ENCODE data around the gene PRM1. TPM values are rescaled to one million over a fixed set of nuclear protein-coding genes. Genes with fewer than 3 reads are reported as not detected.

Gene PRM1
- total and polyA plus RNA-seq, 2 of the 13 experiments (the other 11 are each of a cell fraction or from before 2014, with no cell fraction given): not detected

DNA sequence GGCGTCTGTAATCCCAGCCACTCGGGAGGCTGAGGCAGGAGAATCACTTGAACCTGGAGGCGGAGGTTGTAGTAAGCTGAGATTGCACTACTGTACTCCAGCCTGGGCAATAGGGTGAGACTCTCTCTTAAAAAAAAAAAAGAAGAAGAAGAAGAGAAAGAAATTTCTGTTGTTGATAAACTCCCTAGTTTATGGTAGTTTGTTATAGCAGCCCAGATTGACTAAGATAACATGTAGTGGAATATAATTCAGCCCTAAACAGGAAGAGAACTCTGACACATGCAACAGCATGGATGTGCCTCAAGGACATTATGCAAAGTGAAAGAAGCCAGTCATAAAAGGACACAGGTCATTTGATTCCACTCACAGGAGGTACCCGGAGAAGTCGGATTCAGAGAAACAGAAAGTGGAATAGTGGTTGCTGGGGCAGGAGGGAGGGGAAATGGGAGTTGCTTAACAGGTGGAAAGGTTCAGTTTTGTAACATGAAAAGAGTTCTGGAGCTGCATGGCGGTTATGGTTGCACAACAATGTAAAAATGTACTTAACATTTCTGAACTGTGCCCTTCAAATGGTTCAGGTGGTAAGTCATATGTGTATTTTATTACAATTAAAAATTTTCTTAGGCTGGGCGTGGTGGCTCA is 26.0 kb upstream of the PRM1 start (continued):
- TF ChIP-seq, protein P1, sequence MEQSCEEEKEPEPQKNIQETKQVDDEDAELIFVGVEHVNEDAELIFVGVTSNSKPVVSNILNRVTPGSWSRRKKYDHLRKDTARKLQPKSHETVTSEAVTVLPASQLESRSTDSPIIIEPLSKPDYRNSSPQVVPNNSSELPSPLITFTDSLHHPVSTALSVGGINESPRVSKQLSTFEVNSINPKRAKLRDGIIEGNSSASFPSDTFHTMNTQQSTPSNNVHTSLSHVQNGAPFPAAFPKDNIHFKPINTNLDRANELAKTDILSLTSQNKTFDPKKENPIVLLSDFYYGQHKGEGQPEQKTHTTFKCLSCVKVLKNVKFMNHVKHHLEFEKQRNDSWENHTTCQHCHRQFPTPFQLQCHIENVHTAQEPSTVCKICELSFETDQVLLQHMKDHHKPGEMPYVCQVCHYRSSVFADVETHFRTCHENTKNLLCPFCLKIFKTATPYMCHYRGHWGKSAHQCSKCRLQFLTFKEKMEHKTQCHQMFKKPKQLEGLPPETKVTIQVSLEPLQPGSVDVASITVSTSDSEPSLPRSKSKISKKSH (CRISPR knock-in tag; IDR thresholded peaks at IDR 0.05; ENCODE audit: borderline replicate concordance): no peak
- TF ChIP-seq NAIF1 (CRISPR knock-in tag; IDR thresholded peaks at IDR 0.05; ENCODE audit: borderline replicate concordance): peak; percentile 24; the same call in 1 of the 2 replicates
- TF ChIP-seq MTF1 (CRISPR knock-in tag; IDR thresholded peaks at IDR 0.05): no peak
- TF ChIP-seq ZNF570 (CRISPR knock-in tag; IDR thresholded peaks at IDR 0.05; ENCODE audit: borderline replicate concordance): no peak
- no peak for TF ChIP-seq MAFK (conservative IDR thresholded peaks at IDR 0.05 in 1 of 2, IDR thresholded peaks at IDR 0.05 in 1 of 2; ENCODE audit: low read length in 2 of 2)
- no peak for TF ChIP-seq ZBTB8A (CRISPR knock-in tag; IDR thresholded peaks at IDR 0.05; ENCODE audit: borderline replicate concordance, low read depth)
- no peak for TF ChIP-seq ZNF446 (CRISPR knock-in tag; IDR thresholded peaks at IDR 0.05)
- no peak for TF ChIP-seq ATAD3A (CRISPR knock-in tag; IDR thresholded peaks at IDR 0.05)
- peak; percentile 56 for TF ChIP-seq ZMYM4 (CRISPR knock-in tag; IDR thresholded peaks at IDR 0.05)
- no peak for TF ChIP-seq ZNF101 (CRISPR knock-in tag; IDR thresholded peaks at IDR 0.05; ENCODE audit: borderline replicate concordance, low read depth)
- TF ChIP-seq, protein P2, sequence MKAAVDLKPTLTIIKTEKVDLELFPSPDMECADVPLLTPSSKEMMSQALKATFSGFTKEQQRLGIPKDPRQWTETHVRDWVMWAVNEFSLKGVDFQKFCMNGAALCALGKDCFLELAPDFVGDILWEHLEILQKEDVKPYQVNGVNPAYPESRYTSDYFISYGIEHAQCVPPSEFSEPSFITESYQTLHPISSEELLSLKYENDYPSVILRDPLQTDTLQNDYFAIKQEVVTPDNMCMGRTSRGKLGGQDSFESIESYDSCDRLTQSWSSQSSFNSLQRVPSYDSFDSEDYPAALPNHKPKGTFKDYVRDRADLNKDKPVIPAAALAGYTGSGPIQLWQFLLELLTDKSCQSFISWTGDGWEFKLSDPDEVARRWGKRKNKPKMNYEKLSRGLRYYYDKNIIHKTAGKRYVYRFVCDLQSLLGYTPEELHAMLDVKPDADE (CRISPR knock-in tag; IDR thresholded peaks at IDR 0.05): no peak
- TF ChIP-seq STAT5B (CRISPR knock-in tag; IDR thresholded peaks at IDR 0.05): no peak
- TF ChIP-seq, protein P3, sequence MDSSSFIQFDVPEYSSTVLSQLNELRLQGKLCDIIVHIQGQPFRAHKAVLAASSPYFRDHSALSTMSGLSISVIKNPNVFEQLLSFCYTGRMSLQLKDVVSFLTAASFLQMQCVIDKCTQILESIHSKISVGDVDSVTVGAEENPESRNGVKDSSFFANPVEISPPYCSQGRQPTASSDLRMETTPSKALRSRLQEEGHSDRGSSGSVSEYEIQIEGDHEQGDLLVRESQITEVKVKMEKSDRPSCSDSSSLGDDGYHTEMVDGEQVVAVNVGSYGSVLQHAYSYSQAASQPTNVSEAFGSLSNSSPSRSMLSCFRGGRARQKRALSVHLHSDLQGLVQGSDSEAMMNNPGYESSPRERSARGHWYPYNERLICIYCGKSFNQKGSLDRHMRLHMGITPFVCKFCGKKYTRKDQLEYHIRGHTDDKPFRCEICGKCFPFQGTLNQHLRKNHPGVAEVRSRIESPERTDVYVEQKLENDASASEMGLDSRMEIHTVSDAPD (CRISPR knock-in tag; IDR thresholded peaks at IDR 0.05): peak; percentile 49; the same call in 1 of the 2 replicates
- TF ChIP-seq CC2D1A (CRISPR knock-in tag; IDR thresholded peaks at IDR 0.05): no peak
- peak; percentile 60; the same call in 1 of the 2 replicates for TF ChIP-seq KLF6 (CRISPR knock-in tag; IDR thresholded peaks at IDR 0.05)
- TF ChIP-seq EZH2 (conservative IDR thresholded peaks at IDR 0.05; ENCODE audit: low read depth, low read length): no peak
- TF ChIP-seq, protein P4, sequence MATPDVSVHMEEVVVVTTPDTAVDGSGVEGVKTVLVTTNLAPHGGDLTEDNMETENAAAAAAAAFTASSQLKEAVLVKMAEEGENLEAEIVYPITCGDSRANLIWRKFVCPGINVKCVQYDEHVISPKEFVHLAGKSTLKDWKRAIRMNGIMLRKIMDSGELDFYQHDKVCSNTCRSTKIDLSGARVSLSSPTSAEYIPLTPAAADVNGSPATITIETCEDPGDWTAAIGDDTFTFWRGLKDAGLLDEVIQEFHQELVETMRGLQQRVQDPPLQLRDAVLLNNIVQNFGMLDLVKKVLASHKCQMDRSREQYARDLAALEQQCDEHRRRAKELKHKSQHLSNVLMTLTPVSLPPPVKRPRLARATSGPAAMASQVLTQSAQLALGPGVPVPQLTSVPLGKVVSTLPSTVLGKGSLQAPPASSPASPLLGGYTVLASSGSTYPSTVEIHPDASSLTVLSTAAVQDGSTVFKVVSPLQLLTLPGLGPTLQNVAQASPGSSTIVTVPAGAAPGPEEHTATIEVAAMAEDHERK (CRISPR knock-in tag; IDR thresholded peaks at IDR 0.05; ENCODE audit: low read depth): no peak
- TF ChIP-seq ZNF232 (CRISPR knock-in tag; IDR thresholded peaks at IDR 0.05; ENCODE audit: borderline replicate concordance): peak; percentile 4; the same call in 1 of the 2 replicates
- TF ChIP-seq FOXC1 (CRISPR knock-in tag; IDR thresholded peaks at IDR 0.05; ENCODE audit: borderline replicate concordance): peak; percentile 84
- TF ChIP-seq ZNF460 (CRISPR knock-in tag; IDR thresholded peaks at IDR 0.05; ENCODE audit: borderline replicate concordance): peak; percentile 56; the same call in 1 of the 2 replicates
- TF ChIP-seq, protein P5, sequence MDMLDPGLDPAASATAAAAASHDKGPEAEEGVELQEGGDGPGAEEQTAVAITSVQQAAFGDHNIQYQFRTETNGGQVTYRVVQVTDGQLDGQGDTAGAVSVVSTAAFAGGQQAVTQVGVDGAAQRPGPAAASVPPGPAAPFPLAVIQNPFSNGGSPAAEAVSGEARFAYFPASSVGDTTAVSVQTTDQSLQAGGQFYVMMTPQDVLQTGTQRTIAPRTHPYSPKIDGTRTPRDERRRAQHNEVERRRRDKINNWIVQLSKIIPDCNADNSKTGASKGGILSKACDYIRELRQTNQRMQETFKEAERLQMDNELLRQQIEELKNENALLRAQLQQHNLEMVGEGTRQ (IDR thresholded peaks at IDR 0.05; ENCODE audit: low read depth, low read length): no peak
- TF ChIP-seq, protein P5 (CRISPR knock-in tag; IDR thresholded peaks at IDR 0.05; ENCODE audit: borderline replicate concordance): no peak
- no peak for TF ChIP-seq ZNF24 (IDR thresholded peaks at IDR 0.05)
